GM12878 (cell line): ENCODE results near the gene RIN2. TPM values are rescaled to one million over a fixed set of nuclear protein-coding genes. Genes with fewer than 3 reads are reported as not detected.

Experiments
- ATAC-seq: fragments of 200-7000 bp; cut with Tn5 transposase; 3 replicates; pipeline ENCODE4 v1.9.1; 2020; ENCODE audit warnings: mild to moderate bottlenecking, moderate library complexity
- BruUV-seq: library from RNA; stranded (reverse); fragments of 400-500 nt; replicated peaks from 2 replicates; lab custom pipeline; 2021; lab: Mats Ljungman, UMichigan
- CTCF ChIA-PET: fragments of 300-600 bp; sonication (Branson Sonifier 250); formaldehyde crosslinking; extraction: SDS; loops from one replicate; lab custom pipeline; 2021; ENCODE audit warnings: inconsistent platforms; lab: Yijun Ruan, JAX
- POLR2A ChIA-PET: fragments of 350-600 bp; formaldehyde crosslinking; extraction: SDS; loops from one replicate; lab custom pipeline; 2021; ENCODE audit warnings: inconsistent platforms; lab: Charles Lee
- RAD21 ChIA-PET: fragments of 300-600 bp; sonication (Branson Sonifier 250); formaldehyde crosslinking; loops from one replicate; lab custom pipeline; 2023; ENCODE audit warnings: antibody characterized with exemption; ENCODE audit not compliant: unreplicated experiment; lab: Charles Lee
- SMC1A ChIA-PET: fragments of 300-600 bp; sonication (Branson Sonifier 250); formaldehyde crosslinking; loops from one replicate; lab custom pipeline; 2023; ENCODE audit not compliant: unreplicated experiment, uncharacterized antibody; lab: Charles Lee
- DNase-seq: peaks from one replicate; pipeline ENCODE4 v3.0.0-alpha.2; 2011; ENCODE audit warnings: low read depth, low spot score
- FAIRE-seq: peaks from 3 replicates; lab custom pipeline; 2011; peaks lifted over from hg19 to GRCh38; lab: Jason Lieb, UNC
- H2AFZ ChIP-seq: 2 replicates; pipeline ENCODE4 v1.6.0; 2011; ENCODE audit warnings: low read depth, low read length, control low read depth; ENCODE audit not compliant: control insufficient read depth
- H3K27ac ChIP-seq: 2 replicates; pipeline ENCODE4 v1.5.1; 2011; ENCODE audit warnings: control low read depth; ENCODE audit not compliant: control insufficient read depth, insufficient read depth
- H3K27me3 ChIP-seq, 2 experiments: replicated peaks in 1 of 2; 2 replicates each; pipeline versions ENCODE4 v1.6.0 to v1.6.1; 2011; ENCODE audit warnings: low read length in 1 of 2; ENCODE audit not compliant: control insufficient read depth in 2 of 2, insufficient read depth in 2 of 2
- H3K36me3 ChIP-seq, 2 experiments: 2 replicates each; pipeline ENCODE4 v1.5.1; 2011; ENCODE audit warnings: low read length in 1 of 2; ENCODE audit not compliant: control insufficient read depth in 2 of 2, insufficient read depth in 2 of 2
- H3K4me1 ChIP-seq: 2 replicates; pipeline ENCODE4 v1.6.1; 2011; ENCODE audit warnings: mild to moderate bottlenecking, low read length, moderate library complexity, mixed read lengths; ENCODE audit not compliant: control insufficient read depth, insufficient read depth
- H3K4me2 ChIP-seq: 2 replicates; pipeline ENCODE4 v1.6.0; 2011; ENCODE audit warnings: control low read depth; ENCODE audit not compliant: control insufficient read depth, insufficient read depth
- H3K4me3 ChIP-seq: fragments of 200-600 bp; sonication (generic); 2 replicates; pipeline ENCODE4 v1.5.1; 2016
- H3K79me2 ChIP-seq: 2 replicates; pipeline ENCODE4 v1.6.0; 2011; ENCODE audit warnings: low read length; ENCODE audit not compliant: control insufficient read depth, insufficient read depth
- H3K9ac ChIP-seq: 2 replicates; pipeline ENCODE4 v1.8.0; 2011; ENCODE audit warnings: low read length, control low read depth, mixed read lengths; ENCODE audit not compliant: control insufficient read depth, insufficient read depth
- H3K9me3 ChIP-seq: replicated peaks from 3 replicates; pipeline ENCODE4 v1.5.1; 2011; ENCODE audit warnings: mild to moderate bottlenecking, low read length; ENCODE audit not compliant: control insufficient read depth, insufficient read depth
- H4K20me1 ChIP-seq: 2 replicates; pipeline ENCODE4 v1.6.0; 2011; ENCODE audit not compliant: control insufficient read depth, insufficient read depth
- BHLHE40 ChIP-seq, 2 experiments: fragments of 450-650 bp in 1 of 2; IDR thresholded peaks; 2 replicates each; pipeline ENCODE4 v1.6.1; 2011 to 2017; ENCODE audit warnings: low read depth in 2 of 2, borderline replicate concordance in 1 of 2, improper control_type of control experiment in 1 of 2, low read length in 1 of 2, mild to moderate bottlenecking in 1 of 2
- EZH2 ChIP-seq: IDR thresholded peaks from 2 replicates; pipeline ENCODE4 v1.6.1; 2012; ENCODE audit warnings: low read depth, mild to moderate bottlenecking, control low read depth, inconsistent platforms, low read length, borderline replicate concordance; ENCODE audit not compliant: control insufficient read depth
- FOXM1 ChIP-seq: IDR thresholded peaks from 2 replicates; pipeline ENCODE4 v1.6.1; 2012; ENCODE audit warnings: low read depth, mild to moderate bottlenecking, inconsistent platforms, low read length, moderate library complexity
- HDAC6 ChIP-seq: fragments of 200-600 bp; sonication (generic); IDR thresholded peaks from one replicate; pipeline ENCODE4 v1.8.0; 2017; ENCODE audit warnings: antibody characterized with exemption; ENCODE audit not compliant: unreplicated experiment
- KDM1A ChIP-seq: fragments of 200-600 bp; sonication (generic); IDR thresholded peaks from 2 replicates; pipeline ENCODE4 v1.6.1; 2016; ENCODE audit warnings: borderline replicate concordance
- NFXL1 ChIP-seq: fragments of 450-650 bp; IDR thresholded peaks from 2 replicates; pipeline ENCODE4 v1.6.1; 2017; ENCODE audit warnings: antibody characterized with exemption, mild to moderate bottlenecking, borderline replicate concordance
- POLR2A ChIP-seq: IDR thresholded peaks from 2 replicates; pipeline ENCODE4 v1.6.1; 2011; ENCODE audit warnings: low read depth, mild to moderate bottlenecking, low read length
- RAD21 ChIP-seq: IDR thresholded peaks from 2 replicates; pipeline ENCODE4 v1.6.1; 2011; ENCODE audit warnings: mild to moderate bottlenecking, low read depth, low read length, moderate library complexity; ENCODE audit not compliant: insufficient read depth
- SMAD5 ChIP-seq: IDR thresholded peaks from 2 replicates; pipeline ENCODE4 v1.6.1; 2016; ENCODE audit warnings: antibody characterized with exemption, low read depth
- SPI1 ChIP-seq: IDR thresholded peaks from 2 replicates; pipeline ENCODE4 v1.6.1; 2011; ENCODE audit warnings: low read depth, mild to moderate bottlenecking, low read length, moderate library complexity, borderline replicate concordance; ENCODE audit not compliant: insufficient read depth
- SREBF2 ChIP-seq: IDR thresholded peaks from 2 replicates; pipeline ENCODE4 v1.6.1; 2012; ENCODE audit warnings: mild to moderate bottlenecking, low read length
- ZNF24 ChIP-seq: fragments of 450-650 bp; IDR thresholded peaks from 2 replicates; pipeline ENCODE4 v1.6.1; 2017; ENCODE audit warnings: antibody characterized with exemption, mild to moderate bottlenecking
- ZNF622 ChIP-seq: fragments of 450-650 bp; IDR thresholded peaks from 2 replicates; pipeline ENCODE4 v1.6.1; 2017; ENCODE audit warnings: mild to moderate bottlenecking, inconsistent platforms
- ZNF687 ChIP-seq: fragments of 450-650 bp; IDR thresholded peaks from 2 replicates; pipeline ENCODE4 v1.6.1; 2017; ENCODE audit warnings: mild to moderate bottlenecking, moderate library complexity
- ZSCAN29 ChIP-seq: fragments of 450-650 bp; IDR thresholded peaks from 2 replicates; pipeline ENCODE4 v1.6.1; 2017; ENCODE audit warnings: mild to moderate bottlenecking, moderate library complexity
- WGBS: methylation state at CpG from one replicate; pipeline ENCODE4 v1.1.6; 2016; ENCODE audit warnings: low lambda C conversion rate; ENCODE audit not compliant: insufficient replicate concordance, insufficient coverage; ENCODE audit errors: missing lambda C conversion rate; 5-methylcytosine and 5-hydroxymethylcytosine counted together
- in situ Hi-C: fragments of 300-500 bp; cut with MboI; formaldehyde crosslinking; loops from 9 replicates; pipeline ENCODE4 v1.14.3; 2018; ENCODE audit warnings: mixed read lengths
- intact Hi-C: fragments of 100-400 bp; cut with micrococcal nuclease; formaldehyde crosslinking; loops from one replicate; pipeline ENCODE4 v1.14.2; 2022; ENCODE audit not compliant: unreplicated experiment
- polyA plus RNA-seq, 11 experiments: library from polyadenylated mRNA; depleted of rRNA in 4 of 11; unstranded in 6 of 11; stranded (reverse) in 5 of 11; fragments of >200 nt; fragmentation: Nextera tagmentation in 4 of 11; fragmentation: Illumina TruSeq in 1 of 11; extraction: Ambion mirVana in 4 of 11; extraction: Trizol in 1 of 11; gene quantifications; 1 replicate in 1 of 11; 2 replicates in 10 of 11; pipeline versions ENCODE4 v1.2.1 to v1.2.3, GENCODE V29; 2011 to 2016; ENCODE audit warnings: inconsistent platforms in 2 of 11, missing spikeins in 2 of 11, low read depth in 1 of 11
- total RNA-seq, 4 experiments: library from RNA; depleted of rRNA in 3 of 4; stranded (reverse); fragments of >200 nt in 3 of 4; fragmentation: Illumina TruSeq in 1 of 4; extraction: Trizol in 1 of 4; gene quantifications; 2 replicates each; pipeline versions ENCODE4 v1.2.1 to v1.2.3, GENCODE V29; 2013 to 2021

Gene RIN2
- total and polyA plus RNA-seq, 10 of the 15 experiments (the other 5 are each of a cell fraction or from before 2014, with no cell fraction given), result 0.68 to 8.5 (median 4.5) TPM

- TF ChIP-seq ZNF687, result no peak
- TF ChIP-seq KDM1A, result no peak
- TF ChIP-seq ZNF622, result no peak
- no peak for TF ChIP-seq BHLHE40 (IDR thresholded peaks at IDR 0.05; ENCODE audit: borderline replicate concordance in 1 of 2, low read depth in 2 of 2, low read length in 1 of 2)
- TF ChIP-seq SREBF2, result no peak
- no peak for TF ChIP-seq ZSCAN29
Measured at GRCh38 chr20:19713822-19714578, 44.1 kb upstream of the RIN2 start (continued).

- ChIA-PET POLR2A (interaction anchor here (0.6 to 1.1 kb wide), 3 partner anchors 11 to 39 kb away, joined by 3 to 5 read pairs (median 4); no protein-coding TSS in a partner anchor), CTCF (interaction anchor here (0.6 to 2.8 kb wide), 6 partner anchors 20 to 303 kb away, joined by 3 to 12 read pairs (median 4); partner anchors contain the start of gene NAA20), RAD21 (interaction anchor here (1.1 kb wide), 1 partner anchor 21 kb away, joined by 5 read pairs; no protein-coding TSS in a partner anchor), SMC1A (interaction anchor here (0.8 to 2.6 kb wide), 6 partner anchors 8 to 23 kb away, joined by 3 to 8 read pairs (median 4); no protein-coding TSS in a partner anchor)
- H3K4me1 ChIP-seq, result no peaks in the 10 kb centered on the region
- TF ChIP-seq RAD21 (no peak), FOXM1 (no peak), BHLHE40 (IDR thresholded peaks at IDR 0.05; ENCODE audit: borderline replicate concordance in 1 of 2, low read depth in 2 of 2, low read length in 1 of 2) (no peak), NFXL1 (no peak), EZH2 (no peak), HDAC6 (no peak), ZNF24 (no peak), SMAD5 (no peak), POLR2A (no peak), SPI1 (no peak)
- no peak overlapping the region for H2AFZ ChIP-seq
- H4K20me1 ChIP-seq, result no peaks in the 10 kb centered on the region
- H3K36me3 ChIP-seq, result no peaks in the 10 kb centered on the region
- intact Hi-C loops, result no loop called here
- FAIRE-seq (no peak), DNase-seq (no peak), ATAC-seq (no peak)
- BruUV-seq, result no TSS peak
- no peak overlapping the region for H3K27ac ChIP-seq
- peaks cover 0 to 2% of the 10 kb centered on the region in 2 experiments; a peak in 1 of 4 replicates for H3K27me3 ChIP-seq
- no peaks in the 10 kb centered on the region for H3K79me2 ChIP-seq
- in situ Hi-C loops, result no loop called here
- H3K9ac ChIP-seq, result no peak overlapping the region
- H3K4me2 ChIP-seq, result no peak overlapping the region
- H3K4me3 ChIP-seq, result no peak overlapping the region
- 0% methylated on average over 1 of the region's 1 CpG for WGBS
- no peaks in the 10 kb centered on the region; the same call in 2 of the 3 replicates for H3K9me3 ChIP-seq
Measured at GRCh38 chr20:19714579-19714840, 43.5 kb upstream of the RIN2 start.
